IMR-90 (cell line): ENCODE measurements around the gene RETN. TPM values are rescaled to one million over a fixed set of nuclear protein-coding genes. Genes with fewer than 3 reads are reported as not detected.

Experiments
- ATAC-seq: fragments of 200-7000 bp; cut with Tn5 transposase; 2 replicates; pipeline ENCODE4 v1.9.1; 2020; ENCODE audit warnings: low read depth, mild to moderate bottlenecking, moderate library complexity
- BruUV-seq: library from RNA; stranded (reverse); fragments of 400-500 nt; replicated peaks from 2 replicates; lab custom pipeline; 2021; lab: Mats Ljungman, UMichigan
- CTCF ChIA-PET: fragments of 300-600 bp; formaldehyde crosslinking; extraction: SDS; loops from one replicate; lab custom pipeline; 2021; ENCODE audit warnings: antibody characterized with exemption; lab: Yijun Ruan, JAX
- POLR2A ChIA-PET: fragments of 300-600 bp; sonication (Branson Sonifier 250); formaldehyde crosslinking; loops from one replicate; lab custom pipeline; 2022; ENCODE audit warnings: antibody characterized with exemption; ENCODE audit not compliant: unreplicated experiment; lab: Charles Lee
- DNase-seq: peaks from one replicate; pipeline ENCODE4 v3.0.0; 2013
- H2AFZ ChIP-seq: replicated peaks from 2 replicates; pipeline ENCODE3; 2013; ENCODE audit warnings: low read length, mild to moderate bottlenecking; ENCODE audit not compliant: poor library complexity
- H2AK5ac ChIP-seq: 2 replicates; pipeline ENCODE4 v1.6.1; 2013; ENCODE audit warnings: low read depth, low read length, inconsistent platforms
- H2AK9ac ChIP-seq: replicated peaks from 2 replicates; pipeline ENCODE3; 2013; ENCODE audit warnings: mild to moderate bottlenecking, low read depth, low read length, moderate library complexity; ENCODE audit not compliant: poor library complexity
- H2BK120ac ChIP-seq: 2 replicates; pipeline ENCODE4 v1.6.1; 2013; ENCODE audit warnings: low read depth, low read length, inconsistent platforms
- H2BK15ac ChIP-seq: 3 replicates; pipeline ENCODE4 v1.6.1; 2013; ENCODE audit warnings: low read depth, low read length, inconsistent platforms
- H2BK20ac ChIP-seq: 2 replicates; pipeline ENCODE4 v1.6.1; 2013; ENCODE audit warnings: low read depth, mild to moderate bottlenecking, inconsistent platforms, low read length, moderate library complexity
- H2BK5ac ChIP-seq: 2 replicates; pipeline ENCODE4 v1.6.1; 2013; ENCODE audit warnings: mild to moderate bottlenecking, low read depth, low read length, inconsistent platforms; ENCODE audit not compliant: poor library complexity, severe bottlenecking
- H3K14ac ChIP-seq: replicated peaks from 2 replicates; pipeline ENCODE4 v1.6.1; 2013; ENCODE audit warnings: low read depth, low read length, inconsistent platforms
- H3K18ac ChIP-seq: 2 replicates; pipeline ENCODE4 v1.6.1; 2013; ENCODE audit warnings: low read depth, low read length, control low read depth
- H3K23ac ChIP-seq: 2 replicates; pipeline ENCODE4 v1.6.1; 2013; ENCODE audit warnings: low read depth, low read length, inconsistent platforms
- H3K27ac ChIP-seq: 2 replicates; pipeline ENCODE4 v1.5.1; 2013; ENCODE audit warnings: mild to moderate bottlenecking, control low read depth, low read length; ENCODE audit not compliant: insufficient read depth
- H3K27me3 ChIP-seq: 2 replicates; pipeline ENCODE4 v1.6.1; 2013; ENCODE audit warnings: low read length; ENCODE audit not compliant: control insufficient read depth, insufficient read depth
- H3K36me3 ChIP-seq: 2 replicates; pipeline ENCODE4 v1.6.1; 2013; ENCODE audit warnings: low read length, mixed read lengths; ENCODE audit not compliant: control insufficient read depth, insufficient read depth
- H3K4ac ChIP-seq: 2 replicates; pipeline ENCODE4 v1.6.1; 2013; ENCODE audit warnings: low read depth, low read length, inconsistent platforms
- H3K4me1 ChIP-seq: 2 replicates; pipeline ENCODE4 v1.6.1; 2013; ENCODE audit warnings: low read length, mixed read lengths; ENCODE audit not compliant: control insufficient read depth, insufficient read depth
- H3K4me2 ChIP-seq: 2 replicates; pipeline ENCODE4 v1.6.1; 2013; ENCODE audit warnings: low read depth, mild to moderate bottlenecking, control low read depth, low read length, moderate library complexity
- H3K4me3 ChIP-seq: 2 replicates; pipeline ENCODE4 v1.5.1; 2013; ENCODE audit warnings: low read depth, mild to moderate bottlenecking, control low read depth, low read length, moderate library complexity; ENCODE audit not compliant: insufficient read depth
- H3K56ac ChIP-seq: 2 replicates; pipeline ENCODE4 v1.6.1; 2013; ENCODE audit warnings: low read length, inconsistent platforms; ENCODE audit not compliant: insufficient read depth; ENCODE audit errors: extremely low read depth
- H3K79me1 ChIP-seq, 2 experiments: 2 replicates each; pipeline ENCODE4 v1.6.1; 2013; ENCODE audit warnings: low read length in 2 of 2, inconsistent platforms in 1 of 2, low read depth in 1 of 2
- H3K9ac ChIP-seq: 2 replicates; pipeline ENCODE4 v1.6.1; 2013; ENCODE audit warnings: low read depth, low read length, control low read depth
- H3K9me1 ChIP-seq: 2 replicates; pipeline ENCODE4 v1.6.1; 2013; ENCODE audit warnings: low read length, inconsistent platforms; ENCODE audit not compliant: insufficient read depth
- H3K9me3 ChIP-seq: 2 replicates; pipeline ENCODE4 v1.6.1; 2013; ENCODE audit warnings: low read length; ENCODE audit not compliant: control insufficient read depth, insufficient read depth
- H4K20me1 ChIP-seq: 2 replicates; pipeline ENCODE4 v1.6.1; 2013; ENCODE audit warnings: low read length, inconsistent platforms; ENCODE audit not compliant: insufficient read depth
- H4K5ac ChIP-seq: 2 replicates; pipeline ENCODE4 v1.6.1; 2013; ENCODE audit warnings: mild to moderate bottlenecking, low read depth, low read length, control low read depth
- H4K8ac ChIP-seq, 2 experiments: 2 replicates each; pipeline ENCODE4 v1.6.1; 2013; ENCODE audit warnings: low read depth in 2 of 2, low read length in 2 of 2, control low read depth in 1 of 2, inconsistent platforms in 1 of 2
- H4K91ac ChIP-seq: 2 replicates; pipeline ENCODE4 v1.6.1; 2013; ENCODE audit warnings: low read depth, low read length, inconsistent platforms; ENCODE audit not compliant: insufficient read depth
- BHLHE40 ChIP-seq: fragments of 150-350 bp; IDR thresholded peaks from 2 replicates; pipeline ENCODE4 v1.6.1; 2016; ENCODE audit warnings: mild to moderate bottlenecking, low read depth, low read length
- CEBPB ChIP-seq: IDR thresholded peaks from 2 replicates; pipeline ENCODE4 v1.6.1; 2012; ENCODE audit warnings: low read depth, low read length, improper control_type of control experiment
- FOS ChIP-seq: fragments of 150-350 bp; IDR thresholded peaks from 2 replicates; pipeline ENCODE4 v1.6.1; 2016; ENCODE audit warnings: low read depth, low read length
- MAFK ChIP-seq: IDR thresholded peaks from 2 replicates; pipeline ENCODE4 v1.6.1; 2012; ENCODE audit warnings: low read depth, low read length, improper control_type of control experiment
- MAZ ChIP-seq: IDR thresholded peaks from 2 replicates; pipeline ENCODE4 v1.6.1; 2012; ENCODE audit warnings: low read depth, mild to moderate bottlenecking, low read length, improper control_type of control experiment, moderate library complexity, borderline replicate concordance
- MXI1 ChIP-seq: IDR thresholded peaks from 2 replicates; pipeline ENCODE4 v1.6.1; 2012; ENCODE audit warnings: low read depth, mild to moderate bottlenecking, low read length, moderate library complexity, borderline replicate concordance
- NFE2L2 ChIP-seq: fragments of 150-350 bp; IDR thresholded peaks from 2 replicates; pipeline ENCODE4 v1.6.1; 2016; ENCODE audit warnings: low read depth, mild to moderate bottlenecking, low read length
- POLR2A ChIP-seq: IDR thresholded peaks from 2 replicates; pipeline ENCODE4 v1.6.1; 2012; ENCODE audit warnings: mild to moderate bottlenecking, low read depth, low read length
- RAD21 ChIP-seq: IDR thresholded peaks from 2 replicates; pipeline ENCODE4 v1.6.1; 2012; ENCODE audit warnings: low read length, improper control_type of control experiment
- RCOR1 ChIP-seq: IDR thresholded peaks from 2 replicates; pipeline ENCODE4 v1.6.1; 2012; ENCODE audit warnings: mild to moderate bottlenecking, low read length, improper control_type of control experiment; ENCODE audit not compliant: insufficient replicate concordance
- RFX5 ChIP-seq: IDR thresholded peaks from 2 replicates; pipeline ENCODE4 v1.8.0; 2012; ENCODE audit warnings: low read depth, mild to moderate bottlenecking, low read length, moderate library complexity
- SMC3 ChIP-seq: fragments of 150-350 bp; IDR thresholded peaks from 2 replicates; pipeline ENCODE4 v1.6.1; 2016; ENCODE audit warnings: low read depth, mild to moderate bottlenecking, antibody characterized with exemption, low read length, moderate library complexity
- USF2 ChIP-seq: fragments of 150-350 bp; IDR thresholded peaks from 2 replicates; pipeline ENCODE4 v1.6.1; 2017; ENCODE audit warnings: mild to moderate bottlenecking, antibody characterized with exemption, low read length, low read depth
- WGBS, 2 experiments: methylation state at CpG; one replicate each; pipeline versions ENCODE4 v1.1.5 to v1.1.7; 2013; ENCODE audit warnings: missing lambda C conversion rate in 2 of 2; ENCODE audit not compliant: insufficient read length in 1 of 2; ENCODE audit errors: extremely low coverage in 2 of 2; 5-methylcytosine and 5-hydroxymethylcytosine counted together
- dilution Hi-C: fragments of 300-500 bp; cut with HindIII; formaldehyde crosslinking; loops from one replicate; pipeline ENCODE4 v1.14.3; 2018; ENCODE audit warnings: low sequenced_read_pairs; ENCODE audit not compliant: unreplicated experiment
- in situ Hi-C: fragments of 300-500 bp; cut with MboI; formaldehyde crosslinking; loops from 3 replicates; pipeline ENCODE4 v1.14.3; 2019; ENCODE audit warnings: low sequenced_read_pairs, inconsistent platforms, mixed read lengths
- intact Hi-C: fragments of 100-400 bp; cut with micrococcal nuclease; formaldehyde crosslinking; loops from 2 replicates; pipeline ENCODE4 v1.10.0; 2022
- polyA plus RNA-seq, 3 experiments: library from polyadenylated mRNA; depleted of rRNA; stranded (reverse); fragments of >200 nt; gene quantifications; 2 replicates each; pipeline ENCODE4 v1.2.3, GENCODE V29; 2012; ENCODE audit warnings: low replicate concordance in 1 of 3
- total RNA-seq: library from RNA; depleted of rRNA; stranded (reverse); fragments of >200 nt; gene quantifications from 2 replicates; pipeline ENCODE4 v1.2.3, GENCODE V29; 2012
- TF ChIP-seq, protein P1 (sequence below): conservative IDR thresholded peaks from 2 replicates; pipeline ENCODE4 v1.5.1; 2012; ENCODE audit warnings: mild to moderate bottlenecking, low read depth, low read length, improper control_type of control experiment
- TF ChIP-seq, protein P2 (sequence below): fragments of 150-350 bp; IDR thresholded peaks from 2 replicates; pipeline ENCODE4 v1.6.1; 2016; ENCODE audit warnings: low read depth, mild to moderate bottlenecking, low read length, moderate library complexity, borderline replicate concordance

Gene RETN
- total and polyA plus RNA-seq, 2 of the 4 experiments (the other 2 are of a cell fraction): not detected

DNA sequence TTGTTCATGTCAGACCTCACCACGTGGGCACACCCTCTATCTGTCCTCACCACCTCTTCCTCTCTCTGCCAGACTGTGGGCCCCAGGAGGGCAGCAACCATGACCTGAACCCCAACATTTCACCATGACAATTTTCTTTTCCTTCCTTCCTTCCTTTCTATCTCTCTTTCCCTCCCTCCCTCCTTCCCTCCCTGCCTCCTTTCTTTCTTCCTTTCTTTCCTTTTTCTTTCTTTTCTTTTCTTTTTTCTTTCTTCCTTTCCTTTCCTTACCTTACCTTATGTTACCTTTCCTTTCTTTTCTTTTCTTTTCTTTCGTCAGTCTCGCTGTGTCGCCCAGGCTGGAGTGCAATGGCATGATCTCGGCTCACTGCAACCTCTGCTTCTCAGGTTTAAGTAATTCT is 41.8 kb downstream of the RETN start:
- H3K4me2 ChIP-seq: no peak overlapping the region
- no peak overlapping the region for H3K9ac ChIP-seq
- H3K36me3 ChIP-seq: no peaks in the 10 kb centered on the region
- no peaks in the 10 kb centered on the region for H3K79me1 ChIP-seq
- no peak overlapping the region for H2AK5ac ChIP-seq
- no peaks in the 10 kb centered on the region for H3K4me1 ChIP-seq
- no peak overlapping the region for H3K18ac ChIP-seq
- no peak overlapping the region for H3K27ac ChIP-seq
- TF ChIP-seq RCOR1 (no peak), SMC3 (no peak), CEBPB (no peak), FOS (no peak), USF2 (no peak), RAD21 (no peak), MAFK (no peak), MXI1 (no peak), RFX5 (no peak), POLR2A (no peak), BHLHE40 (no peak), MAZ (no peak), NFE2L2 (no peak)
- TF ChIP-seq, protein P1, sequence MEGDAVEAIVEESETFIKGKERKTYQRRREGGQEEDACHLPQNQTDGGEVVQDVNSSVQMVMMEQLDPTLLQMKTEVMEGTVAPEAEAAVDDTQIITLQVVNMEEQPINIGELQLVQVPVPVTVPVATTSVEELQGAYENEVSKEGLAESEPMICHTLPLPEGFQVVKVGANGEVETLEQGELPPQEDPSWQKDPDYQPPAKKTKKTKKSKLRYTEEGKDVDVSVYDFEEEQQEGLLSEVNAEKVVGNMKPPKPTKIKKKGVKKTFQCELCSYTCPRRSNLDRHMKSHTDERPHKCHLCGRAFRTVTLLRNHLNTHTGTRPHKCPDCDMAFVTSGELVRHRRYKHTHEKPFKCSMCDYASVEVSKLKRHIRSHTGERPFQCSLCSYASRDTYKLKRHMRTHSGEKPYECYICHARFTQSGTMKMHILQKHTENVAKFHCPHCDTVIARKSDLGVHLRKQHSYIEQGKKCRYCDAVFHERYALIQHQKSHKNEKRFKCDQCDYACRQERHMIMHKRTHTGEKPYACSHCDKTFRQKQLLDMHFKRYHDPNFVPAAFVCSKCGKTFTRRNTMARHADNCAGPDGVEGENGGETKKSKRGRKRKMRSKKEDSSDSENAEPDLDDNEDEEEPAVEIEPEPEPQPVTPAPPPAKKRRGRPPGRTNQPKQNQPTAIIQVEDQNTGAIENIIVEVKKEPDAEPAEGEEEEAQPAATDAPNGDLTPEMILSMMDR: no peak
- TF ChIP-seq, protein P2, sequence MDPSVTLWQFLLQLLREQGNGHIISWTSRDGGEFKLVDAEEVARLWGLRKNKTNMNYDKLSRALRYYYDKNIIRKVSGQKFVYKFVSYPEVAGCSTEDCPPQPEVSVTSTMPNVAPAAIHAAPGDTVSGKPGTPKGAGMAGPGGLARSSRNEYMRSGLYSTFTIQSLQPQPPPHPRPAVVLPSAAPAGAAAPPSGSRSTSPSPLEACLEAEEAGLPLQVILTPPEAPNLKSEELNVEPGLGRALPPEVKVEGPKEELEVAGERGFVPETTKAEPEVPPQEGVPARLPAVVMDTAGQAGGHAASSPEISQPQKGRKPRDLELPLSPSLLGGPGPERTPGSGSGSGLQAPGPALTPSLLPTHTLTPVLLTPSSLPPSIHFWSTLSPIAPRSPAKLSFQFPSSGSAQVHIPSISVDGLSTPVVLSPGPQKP: no peak
- intact Hi-C loops (no loop called here), dilution Hi-C loops (no loop called here), in situ Hi-C loops (no loop called here)
- H4K5ac ChIP-seq: no peak overlapping the region
- no peak overlapping the region for H3K56ac ChIP-seq
- H4K91ac ChIP-seq: no peak overlapping the region
- ATAC-seq (no peak), DNase-seq (no peak)
- H3K9me1 ChIP-seq: no peaks in the 10 kb centered on the region
- H2BK120ac ChIP-seq: no peak overlapping the region
- ChIA-PET CTCF (no interaction called here), POLR2A (no interaction called here)
- H4K20me1 ChIP-seq: no peaks in the 10 kb centered on the region
- BruUV-seq: no TSS peak
- H4K8ac ChIP-seq: no peak overlapping the region
- no peak overlapping the region for H2BK5ac ChIP-seq
- H3K14ac ChIP-seq: no peak overlapping the region
- H3K27me3 ChIP-seq: peaks cover 2% of the 10 kb centered on the region; the same call in 1 of the 2 replicates
- no peak overlapping the region for H2BK20ac ChIP-seq
- no peak overlapping the region for H3K4me3 ChIP-seq
- H3K4ac ChIP-seq: no peak overlapping the region
- WGBS, 2 experiments: 61% methylated on average over 5 of the region's 5 CpGs; no CpG with 5 or more reads in 1 of the 2 experiments
- no peak overlapping the region for H3K23ac ChIP-seq
- no peak overlapping the region for H2AK9ac ChIP-seq
- H3K9me3 ChIP-seq: no peaks in the 10 kb centered on the region
- H2AFZ ChIP-seq: no peak overlapping the region
- no peak overlapping the region for H2BK15ac ChIP-seq
